Natural killer cell (primary cell): ENCODE data around the gene AARSD1. TPM values are rescaled to one million over a fixed set of nuclear protein-coding genes. Genes with fewer than 3 reads are reported as not detected.

Experiments
- ATAC-seq, 3 donors: fragments of 150-1000 bp in 2 of 3; fragments of 200-7000 bp in 1 of 3; cut with Tn5 transposase; 1 replicate in 1 of 3; 2 replicates in 2 of 3; pipeline ENCODE4 v1.10.0; 2021; ENCODE audit warnings: mild to moderate bottlenecking in 2 of 3, moderate library complexity in 2 of 3
- DNase-seq, 2 donors: peaks; one replicate each; pipeline versions ENCODE4 v3.0.0 to v3.0.0-alpha.2; 2013 to 2021; ENCODE audit warnings: mixed read lengths in 1 of 2
- H3K27ac ChIP-seq: one replicate; pipeline ENCODE4 v1.5.1; 2013; ENCODE audit warnings: mild to moderate bottlenecking, low read length
- H3K27me3 ChIP-seq: one replicate; pipeline ENCODE4 v1.6.1; 2013; ENCODE audit warnings: low read length; ENCODE audit not compliant: control insufficient read depth, insufficient read depth
- H3K36me3 ChIP-seq: one replicate; pipeline ENCODE4 v1.6.1; 2013; ENCODE audit warnings: low read length; ENCODE audit not compliant: control insufficient read depth, insufficient read depth
- H3K4me1 ChIP-seq: one replicate; pipeline ENCODE4 v1.6.1; 2013; ENCODE audit warnings: low read length; ENCODE audit not compliant: control insufficient read depth, insufficient read depth
- H3K4me3 ChIP-seq: one replicate; pipeline ENCODE4 v1.5.1; 2013; ENCODE audit warnings: low read length
- H3K9me3 ChIP-seq: one replicate; pipeline ENCODE4 v1.6.1; 2013; ENCODE audit warnings: low read length; ENCODE audit not compliant: control insufficient read depth, insufficient read depth
- H3K27ac Mint-ChIP-seq, 2 donors: one replicate each; pipeline ENCODE4 v1.8.0; 2022; ENCODE audit warnings: mild to moderate bottlenecking in 2 of 2, mixed read lengths in 2 of 2, moderate library complexity in 1 of 2
- H3K27me3 Mint-ChIP-seq, 2 donors: one replicate each; pipeline ENCODE4 v1.8.0; 2022; ENCODE audit warnings: low read depth in 2 of 2, mixed read lengths in 2 of 2
- H3K36me3 Mint-ChIP-seq: one replicate; pipeline ENCODE4 v1.8.0; 2022; ENCODE audit warnings: mixed read lengths
- H3K4me1 Mint-ChIP-seq, 2 donors: one replicate each; pipeline ENCODE4 v1.8.0; 2022; ENCODE audit warnings: mixed read lengths in 2 of 2
- H3K4me3 Mint-ChIP-seq: one replicate; pipeline ENCODE4 v1.8.0; 2022; ENCODE audit warnings: mild to moderate bottlenecking, moderate library complexity, mixed read lengths
- H3K9me3 Mint-ChIP-seq, 2 donors: one replicate each; pipeline ENCODE4 v1.8.0; 2022; ENCODE audit warnings: mixed read lengths in 2 of 2
- CTCF ChIP-seq: fragments of 200-600 bp; IDR thresholded peaks from one replicate; pipeline ENCODE4 v1.8.0; 2022; ENCODE audit warnings: antibody characterized with exemption
- WGBS: methylation state at CpG from one replicate; pipeline ENCODE4 v1.1.7; 2013; ENCODE audit warnings: missing lambda C conversion rate; ENCODE audit not compliant: insufficient coverage; 5-methylcytosine and 5-hydroxymethylcytosine counted together
- intact Hi-C: fragments of 100-400 bp; cut with micrococcal nuclease; formaldehyde crosslinking; loops from one replicate; pipeline ENCODE4 v1.14.2; 2022
- total RNA-seq, 4 donors: library from RNA; stranded (reverse); fragments of 120-200 nt in 1 of 4; gene quantifications; one replicate each; pipeline versions ENCODE4 v1.2.3 to v1.2.4, GENCODE V29; 2013 to 2022

Gene AARSD1, protein sequence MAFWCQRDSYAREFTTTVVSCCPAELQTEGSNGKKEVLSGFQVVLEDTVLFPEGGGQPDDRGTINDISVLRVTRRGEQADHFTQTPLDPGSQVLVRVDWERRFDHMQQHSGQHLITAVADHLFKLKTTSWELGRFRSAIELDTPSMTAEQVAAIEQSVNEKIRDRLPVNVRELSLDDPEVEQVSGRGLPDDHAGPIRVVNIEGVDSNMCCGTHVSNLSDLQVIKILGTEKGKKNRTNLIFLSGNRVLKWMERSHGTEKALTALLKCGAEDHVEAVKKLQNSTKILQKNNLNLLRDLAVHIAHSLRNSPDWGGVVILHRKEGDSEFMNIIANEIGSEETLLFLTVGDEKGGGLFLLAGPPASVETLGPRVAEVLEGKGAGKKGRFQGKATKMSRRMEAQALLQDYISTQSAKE
- 10 to 100 TPM; 46.1 to 61.8 (median 57.1) TPM for total RNA-seq
- total RNA-seq (2013): 28.9 TPM

DNA sequence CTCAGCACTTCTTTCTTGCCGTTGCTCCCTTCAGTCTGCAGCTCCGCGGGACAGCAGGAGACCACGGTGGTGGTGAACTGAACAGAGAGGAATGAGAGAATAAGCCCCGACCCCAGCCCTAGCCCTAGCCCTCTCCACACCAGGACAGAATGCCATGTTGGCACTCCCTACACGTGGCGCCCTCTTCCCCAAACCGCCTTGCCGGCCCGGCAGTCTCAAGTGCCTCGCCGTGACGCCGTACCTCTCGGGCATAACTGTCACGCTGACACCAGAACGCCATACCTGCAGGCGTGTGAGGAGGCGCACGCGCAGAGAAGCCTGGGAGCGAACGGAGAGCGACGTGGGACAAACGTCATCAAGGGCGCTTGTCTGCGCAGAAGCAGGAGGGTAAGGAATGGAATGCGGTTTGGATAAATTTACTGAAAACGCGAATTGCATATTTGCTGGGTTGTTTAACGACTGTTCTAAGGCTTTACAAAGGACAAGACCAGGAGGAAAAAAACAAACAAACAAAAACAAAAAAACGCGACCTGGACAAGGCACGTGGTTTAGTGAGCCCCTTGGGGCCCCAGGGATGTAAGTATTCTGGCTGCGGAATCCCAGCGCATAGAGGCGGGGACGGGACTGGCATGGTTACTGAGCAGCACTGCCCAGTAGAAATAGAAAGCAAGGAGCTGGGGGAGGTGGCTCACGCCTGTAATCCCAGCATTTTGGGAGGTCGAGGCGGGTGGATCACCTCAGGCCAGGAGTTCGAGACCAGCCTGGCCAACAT lies at the start of gene AARSD1:
TSS of gene AARSD1 (minus strand) at position 294 of the 772 bp plus-strand sequence. CDS start at position 280, 14 bp downstream.
- Mint-ChIP-seq H3K27me3 (no peaks in the 10 kb centered on the region), H3K4me3 (peak within 1 kb of the TSS; percentile 94), H3K4me1 (peaks cover 14% of the 10 kb centered on the region in 2 donors), H3K36me3 (peaks cover 8% of the 10 kb centered on the region), H3K9me3 (no peaks in the 10 kb centered on the region), H3K27ac (peak within 1 kb of the TSS; percentile 87 to 88)
- Histone ChIP-seq H3K27ac (peak within 1 kb of the TSS; percentile 61), H3K36me3 (peaks cover 22% of the 10 kb centered on the region), H3K27me3 (no peaks in the 10 kb centered on the region), H3K9me3 (no peaks in the 10 kb centered on the region), H3K4me3 (peak within 1 kb of the TSS; percentile 67), H3K4me1 (peaks cover 10% of the 10 kb centered on the region)
- peak; percentile 86 to 96 for DNase-seq
- WGBS: 2% methylated on average over 43 of the region's 43 CpGs
- TF ChIP-seq CTCF: no peak
- intact Hi-C loops: no loop called here
- peak; percentile 94 to 98 (median 98) for ATAC-seq

GRCh38 chr17:43013296-43013695 lies 49.0 kb upstream of the AARSD1 start:
- H3K9me3 ChIP-seq: no peaks in the 10 kb centered on the region
- H3K4me3 ChIP-seq: no peak overlapping the region
- no peak for DNase-seq
- no peak for ATAC-seq
- intact Hi-C loops: no loop called here
- H3K4me1 Mint-ChIP-seq: peaks cover 8 to 19% of the 10 kb centered on the region in 2 donors
- no peak overlapping the region for H3K27ac ChIP-seq
- WGBS: 97% methylated on average over 8 of the region's 8 CpGs
- H3K4me1 ChIP-seq: peaks cover 8% of the 10 kb centered on the region
- H3K36me3 ChIP-seq: peaks cover 29% of the 10 kb centered on the region
- peak overlapping the region; percentile 11 to 65 for H3K27ac Mint-ChIP-seq
- no peak overlapping the region for H3K4me3 Mint-ChIP-seq
- no peaks in the 10 kb centered on the region for H3K9me3 Mint-ChIP-seq
- no peaks in the 10 kb centered on the region for H3K27me3 Mint-ChIP-seq
- no peaks in the 10 kb centered on the region for H3K27me3 ChIP-seq
- TF ChIP-seq CTCF: no peak
- H3K36me3 Mint-ChIP-seq: no peaks in the 10 kb centered on the region

DNA sequence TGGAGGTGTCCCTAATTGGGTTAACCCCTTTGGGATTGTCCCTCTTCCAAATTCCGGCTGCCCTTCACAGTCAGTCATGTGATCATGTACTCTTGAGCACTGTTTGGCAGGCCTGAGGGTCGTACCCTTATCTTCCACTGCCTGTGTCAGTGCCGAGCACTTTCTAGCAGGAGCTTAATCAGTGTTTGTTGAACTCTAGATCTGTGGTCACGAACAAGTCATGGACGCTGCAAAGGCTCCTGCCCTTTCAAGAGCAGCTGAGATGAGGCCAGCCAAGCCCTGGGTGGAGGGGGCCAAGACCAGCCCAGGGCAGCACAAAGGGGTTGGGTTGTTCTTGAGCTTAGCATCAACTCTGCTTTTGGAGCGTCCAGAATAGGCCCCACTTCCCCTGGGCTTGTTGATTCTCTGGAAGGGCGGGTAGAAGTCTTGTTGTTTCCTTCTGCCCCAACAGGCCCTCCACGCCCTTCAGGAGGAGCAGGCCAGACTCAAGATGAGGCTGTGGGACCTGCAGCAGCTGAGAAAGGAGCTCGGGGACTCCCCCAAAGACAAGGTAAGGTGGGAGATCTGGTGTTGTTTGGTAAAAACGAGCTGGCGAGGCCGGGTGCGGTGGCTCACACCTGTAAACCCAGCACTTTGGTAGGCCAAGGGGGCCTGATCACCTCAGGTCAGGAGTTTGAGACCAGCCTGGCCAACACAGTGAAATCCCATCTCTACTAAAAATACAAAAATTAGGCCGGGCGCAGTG lies 47.6 kb upstream of the AARSD1 start:
- no peak for DNase-seq
- no peak for ATAC-seq
- peak overlapping the region; percentile 11 to 71 for H3K27ac Mint-ChIP-seq

More for the DNA sequence above, 47.6 kb upstream of the AARSD1 start:
- intact Hi-C loops: no loop called here
- Mint-ChIP-seq H3K4me3 (no peak overlapping the region), H3K4me1 (peaks cover 8 to 20% of the 10 kb centered on the region in 2 donors), H3K9me3 (no peaks in the 10 kb centered on the region), H3K27me3 (no peaks in the 10 kb centered on the region), H3K36me3 (no peaks in the 10 kb centered on the region)
- Histone ChIP-seq H3K4me1 (peaks cover 16% of the 10 kb centered on the region), H3K27me3 (no peaks in the 10 kb centered on the region), H3K9me3 (no peaks in the 10 kb centered on the region), H3K36me3 (peaks cover 29% of the 10 kb centered on the region), H3K4me3 (no peak overlapping the region), H3K27ac (no peak overlapping the region)
- no peak for TF ChIP-seq CTCF
- 91% methylated on average over 15 of the region's 15 CpGs for WGBS
